Suprapubic skin (tissue), 4 donors: Measurements from ENCODE around the gene PPP2R2B. TPM values are rescaled to one million over a fixed set of nuclear protein-coding genes. Genes with fewer than 3 reads are reported as not detected.

Source experiments
- DNase-seq, 2 donors: peaks; one replicate each; pipeline ENCODE4 v3.0.0-alpha.2; 2019; ENCODE audit warnings: low spot score in 2 of 2
- H3K27ac ChIP-seq: fragments of 200-600 bp; sonication (generic); one replicate; pipeline ENCODE4 v1.5.1; 2019
- H3K27me3 ChIP-seq: fragments of 200-600 bp; sonication (generic); one replicate; pipeline ENCODE4 v1.5.1; 2019
- H3K36me3 ChIP-seq: fragments of 200-600 bp; sonication (generic); one replicate; pipeline ENCODE4 v1.5.1; 2019
- H3K4me1 ChIP-seq: fragments of 200-600 bp; sonication (generic); one replicate; pipeline ENCODE4 v1.5.1; 2019
- H3K4me3 ChIP-seq: fragments of 200-600 bp; sonication (generic); one replicate; pipeline ENCODE4 v1.5.1; 2019; ENCODE audit warnings: mild to moderate bottlenecking
- H3K9me3 ChIP-seq: fragments of 200-600 bp; sonication (generic); one replicate; pipeline ENCODE4 v1.5.1; 2019
- EP300 ChIP-seq: sonication (generic); formaldehyde crosslinking; IDR thresholded peaks from one replicate; pipeline ENCODE4 v1.6.1; 2017; ENCODE audit warnings: antibody characterized with exemption
- POLR2A ChIP-seq, 2 donors: fragments of 450-650 bp; IDR thresholded peaks; one replicate each; pipeline ENCODE4 v1.6.1; 2017; ENCODE audit warnings: antibody characterized with exemption in 2 of 2, mild to moderate bottlenecking in 2 of 2, moderate library complexity in 2 of 2
- POLR2AphosphoS5 ChIP-seq, 3 donors: sonication (generic); formaldehyde crosslinking; IDR thresholded peaks; one replicate each; pipeline ENCODE4 v1.6.1; 2017; ENCODE audit warnings: antibody characterized with exemption in 3 of 3
- WGBS: methylation state at CpG from one replicate; pipeline ENCODE4 v1.1.5; 2018; 5-methylcytosine and 5-hydroxymethylcytosine counted together
- total RNA-seq, 4 donors: library from RNA; depleted of rRNA; stranded (reverse); fragments of >200 nt; gene quantifications; one replicate each; pipeline ENCODE4 v1.1.0, GENCODE V29; 2016
- TF ChIP-seq, protein P1 (sequence below), 2 donors: fragments of 200-600 bp in 1 of 2; fragments of 450-650 bp in 1 of 2; sonication (generic) in 1 of 2; IDR thresholded peaks; one replicate each; pipeline ENCODE4 v1.5.1; 2016 to 2019; ENCODE audit warnings: antibody characterized with exemption in 2 of 2, mild to moderate bottlenecking in 1 of 2, moderate library complexity in 1 of 2

Gene PPP2R2B
- total RNA-seq, 4 donors from 2014 or later, result 1.2 to 6.4 (median 3.8) TPM

GRCh38 chr5:146641941-146642340 is 236.6 kb downstream of the PPP2R2B start:
- H3K27me3 ChIP-seq, result no peaks in the 10 kb centered on the region

DNA sequence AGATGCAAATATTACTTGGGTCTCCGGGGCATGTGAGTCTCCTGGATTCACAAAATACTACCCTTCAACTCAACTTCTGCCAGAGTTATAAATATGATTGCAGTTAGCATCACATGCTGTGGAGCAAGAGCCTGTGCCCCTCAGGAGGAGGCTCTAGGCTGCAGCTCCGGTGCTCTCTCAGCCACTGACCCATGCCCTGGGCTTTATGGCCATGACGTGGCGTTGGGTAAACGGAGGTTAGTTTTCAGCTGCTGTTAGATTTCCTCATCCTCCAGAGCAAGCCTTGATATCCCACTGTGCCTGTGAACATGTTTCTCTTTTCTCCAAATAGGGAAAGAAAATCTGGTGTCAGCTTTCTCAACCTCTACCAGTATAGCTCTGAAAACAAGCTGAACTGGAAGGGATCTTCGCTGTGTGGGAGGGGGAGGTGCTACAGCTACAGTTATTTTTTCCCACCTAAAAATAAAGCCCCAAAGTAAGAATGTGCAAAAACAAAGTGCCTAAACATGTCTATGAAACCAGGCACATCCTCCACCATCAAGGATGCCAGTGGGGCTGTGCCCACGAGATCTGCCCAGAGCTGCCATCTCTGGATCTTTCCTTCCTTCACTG is 238.2 kb downstream of the PPP2R2B start:
- WGBS, result 79% methylated on average over 7 of the region's 7 CpGs
- Histone ChIP-seq H3K36me3 (no peaks in the 10 kb centered on the region), H3K4me3 (no peak overlapping the region), H3K9me3 (no peaks in the 10 kb centered on the region), H3K4me1 (no peaks in the 10 kb centered on the region), H3K27me3 (no peaks in the 10 kb centered on the region), H3K27ac (no peak overlapping the region)
- no peak for DNase-seq
- TF ChIP-seq POLR2AphosphoS5 (IDR thresholded peaks at IDR 0.05), result no peak
- no peak for TF ChIP-seq POLR2A (IDR thresholded peaks at IDR 0.05)
- TF ChIP-seq, protein P1, sequence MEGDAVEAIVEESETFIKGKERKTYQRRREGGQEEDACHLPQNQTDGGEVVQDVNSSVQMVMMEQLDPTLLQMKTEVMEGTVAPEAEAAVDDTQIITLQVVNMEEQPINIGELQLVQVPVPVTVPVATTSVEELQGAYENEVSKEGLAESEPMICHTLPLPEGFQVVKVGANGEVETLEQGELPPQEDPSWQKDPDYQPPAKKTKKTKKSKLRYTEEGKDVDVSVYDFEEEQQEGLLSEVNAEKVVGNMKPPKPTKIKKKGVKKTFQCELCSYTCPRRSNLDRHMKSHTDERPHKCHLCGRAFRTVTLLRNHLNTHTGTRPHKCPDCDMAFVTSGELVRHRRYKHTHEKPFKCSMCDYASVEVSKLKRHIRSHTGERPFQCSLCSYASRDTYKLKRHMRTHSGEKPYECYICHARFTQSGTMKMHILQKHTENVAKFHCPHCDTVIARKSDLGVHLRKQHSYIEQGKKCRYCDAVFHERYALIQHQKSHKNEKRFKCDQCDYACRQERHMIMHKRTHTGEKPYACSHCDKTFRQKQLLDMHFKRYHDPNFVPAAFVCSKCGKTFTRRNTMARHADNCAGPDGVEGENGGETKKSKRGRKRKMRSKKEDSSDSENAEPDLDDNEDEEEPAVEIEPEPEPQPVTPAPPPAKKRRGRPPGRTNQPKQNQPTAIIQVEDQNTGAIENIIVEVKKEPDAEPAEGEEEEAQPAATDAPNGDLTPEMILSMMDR (IDR thresholded peaks at IDR 0.05), result no peak
- no peak for TF ChIP-seq EP300

More at GRCh38 chr5:146641941-146642340, 236.6 kb downstream of the PPP2R2B start:
- H3K4me3 ChIP-seq, result no peak overlapping the region
- no peaks in the 10 kb centered on the region for H3K9me3 ChIP-seq
- no peaks in the 10 kb centered on the region for H3K4me1 ChIP-seq
- no peak for DNase-seq
- TF ChIP-seq POLR2AphosphoS5 (IDR thresholded peaks at IDR 0.05) (no peak), POLR2A (IDR thresholded peaks at IDR 0.05) (no peak), EP300 (no peak)
- TF ChIP-seq, protein P1 (IDR thresholded peaks at IDR 0.05), result no peak
- H3K27ac ChIP-seq, result no peak overlapping the region
- WGBS, result 80% methylated on average over 3 of the region's 3 CpGs
- H3K36me3 ChIP-seq, result no peaks in the 10 kb centered on the region

- DNase-seq, result no peak
- H3K9me3 ChIP-seq, result no peaks in the 10 kb centered on the region
- H3K4me3 ChIP-seq, result no peak overlapping the region
- no peak overlapping the region for H3K27ac ChIP-seq
- no peaks in the 10 kb centered on the region for H3K36me3 ChIP-seq
- 76% methylated on average over 3 of the region's 3 CpGs for WGBS
- no peaks in the 10 kb centered on the region for H3K27me3 ChIP-seq
- TF ChIP-seq EP300, result no peak
- TF ChIP-seq POLR2AphosphoS5 (IDR thresholded peaks at IDR 0.05), result no peak
- TF ChIP-seq, protein P1 (IDR thresholded peaks at IDR 0.05), result no peak
- TF ChIP-seq POLR2A (IDR thresholded peaks at IDR 0.05), result no peak
- no peaks in the 10 kb centered on the region for H3K4me1 ChIP-seq
Observed at GRCh38 chr5:146635443-146635842, 243.1 kb downstream of the PPP2R2B start.

- 70% methylated on average over 8 of the region's 8 CpGs for WGBS
- H3K9me3 ChIP-seq, result no peaks in the 10 kb centered on the region
- no peak for TF ChIP-seq EP300
- H3K36me3 ChIP-seq, result no peaks in the 10 kb centered on the region
- no peak overlapping the region for H3K27ac ChIP-seq
- H3K27me3 ChIP-seq, result no peaks in the 10 kb centered on the region
- H3K4me1 ChIP-seq, result no peaks in the 10 kb centered on the region
- DNase-seq, result no peak
- H3K4me3 ChIP-seq, result no peak overlapping the region
Observed at GRCh38 chr5:146633323-146633764, 245.2 kb downstream of the PPP2R2B start.

GRCh38 chr5:146632620-146633322 is 245.8 kb downstream of the PPP2R2B start:
- H3K4me3 ChIP-seq, result no peak overlapping the region
- H3K36me3 ChIP-seq, result no peaks in the 10 kb centered on the region
- no peaks in the 10 kb centered on the region for H3K9me3 ChIP-seq
- H3K4me1 ChIP-seq, result no peaks in the 10 kb centered on the region
- 86% methylated on average over 8 of the region's 8 CpGs for WGBS
- H3K27ac ChIP-seq, result no peak overlapping the region
- H3K27me3 ChIP-seq, result no peaks in the 10 kb centered on the region
- no peak for DNase-seq
- TF ChIP-seq EP300 (no peak), POLR2AphosphoS5 (IDR thresholded peaks at IDR 0.05) (no peak), POLR2A (IDR thresholded peaks at IDR 0.05) (no peak)
- TF ChIP-seq, protein P1 (IDR thresholded peaks at IDR 0.05), result no peak
